Stimulated activated CD8-positive, alpha-beta memory T cell treated with anti-CD3 and anti-CD28 coated beads, Interleukin-4, amount 100 ng/mL, for 24 hours (primary cell): Measurements from ENCODE around the gene GALNT10.
A peak's percentile ranks its signal among the peaks of the same experiment; 100 is the strongest.

Source experiments
- DNase-seq: peaks from one replicate; pipeline ENCODE4 v3.0.0-alpha.2; 2020; ENCODE audit warnings: low read depth

Gene GALNT10

DNA sequence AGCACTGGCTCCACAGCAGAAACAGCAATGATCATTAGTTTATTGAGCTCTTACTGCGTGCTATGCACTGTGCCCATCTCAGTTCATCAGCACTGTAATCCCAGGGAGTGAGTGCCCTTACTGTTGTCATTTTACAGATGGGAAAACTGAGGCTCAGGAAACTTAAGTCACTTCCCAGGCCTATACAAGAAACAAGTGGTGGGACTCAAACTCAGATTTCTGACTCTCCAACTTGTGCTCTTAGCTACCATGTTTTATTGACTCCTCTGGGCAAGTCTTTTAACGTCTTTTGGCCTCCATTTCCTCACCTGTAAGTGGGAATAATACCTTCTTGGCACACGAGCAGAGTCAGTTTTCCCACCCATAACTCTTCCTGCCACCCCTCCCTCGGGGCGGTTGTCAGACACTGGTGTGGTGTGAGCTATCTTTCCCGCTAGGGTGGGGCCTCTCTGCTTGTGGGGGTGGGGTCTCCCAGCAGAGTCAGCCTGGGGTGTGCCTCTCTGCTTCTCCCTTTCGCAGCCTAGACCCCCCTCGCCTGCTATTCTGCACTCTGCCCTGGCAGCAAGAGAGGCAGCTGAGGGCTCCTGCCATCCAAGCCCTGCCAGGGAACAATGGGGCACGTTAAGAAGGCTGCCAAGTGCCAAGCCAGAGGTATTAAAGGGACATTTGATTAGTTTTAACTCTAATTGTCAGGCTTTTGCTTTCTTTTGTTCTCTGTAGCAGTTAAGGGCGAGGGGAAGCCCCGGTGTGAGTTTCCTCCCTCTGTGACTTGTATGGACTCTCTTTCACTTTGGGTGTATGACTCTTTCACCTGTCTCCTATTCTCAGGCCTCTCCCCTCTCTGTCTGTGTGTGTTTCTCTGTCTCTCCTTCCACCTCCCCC lies 12.1 kb downstream of the GALNT10 start:
- no peak for DNase-seq

DNA sequence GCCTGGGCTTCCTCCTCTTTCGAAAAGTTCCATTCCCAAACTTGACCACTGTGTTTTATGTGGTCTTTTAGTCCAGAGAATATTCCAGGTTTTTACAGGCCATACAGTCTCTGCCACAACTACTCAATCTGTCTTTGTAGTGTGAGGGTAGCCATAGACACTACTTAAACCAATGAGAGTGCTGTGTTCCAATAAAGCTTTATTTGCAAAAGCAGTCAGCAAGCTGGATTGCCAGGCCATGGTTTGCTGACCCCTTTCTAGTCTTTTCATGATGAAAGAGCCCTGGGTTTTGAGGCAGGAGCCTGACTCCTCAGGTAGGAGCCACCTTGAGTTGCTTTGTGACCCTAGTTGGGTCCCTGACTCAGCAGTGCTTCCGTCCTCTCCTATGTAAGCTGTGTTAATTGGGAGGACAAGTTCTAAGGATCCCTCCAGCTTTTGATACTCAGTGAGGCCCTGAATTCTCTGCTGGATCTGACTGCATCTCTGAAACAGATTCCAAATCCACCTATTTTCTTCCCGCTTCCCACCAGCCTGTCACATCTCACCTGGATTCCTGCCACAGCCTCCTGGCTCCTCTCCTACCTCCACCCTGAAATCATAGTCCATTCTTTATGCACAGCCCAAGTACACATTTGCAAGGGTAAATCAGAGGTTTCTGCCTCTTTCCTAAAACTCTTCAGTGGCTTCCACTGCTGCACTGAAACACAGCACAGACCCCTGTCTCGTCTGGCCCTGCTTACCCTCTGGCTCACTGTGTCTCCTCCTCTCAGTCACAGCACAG lies 13.5 kb downstream of the GALNT10 start:
- no peak for DNase-seq

- no peak for DNase-seq
Measured at GRCh38 chr5:154205441-154206117, 15.0 kb downstream of the GALNT10 start.

GRCh38 chr5:154206311-154206710 lies 15.8 kb downstream of the GALNT10 start:
- DNase-seq = no peak

- no peak for DNase-seq
Measured at GRCh38 chr5:154207204-154207603, 16.7 kb downstream of the GALNT10 start.

- no peak for DNase-seq
Measured at GRCh38 chr5:154209591-154210081, 19.1 kb downstream of the GALNT10 start.

DNA sequence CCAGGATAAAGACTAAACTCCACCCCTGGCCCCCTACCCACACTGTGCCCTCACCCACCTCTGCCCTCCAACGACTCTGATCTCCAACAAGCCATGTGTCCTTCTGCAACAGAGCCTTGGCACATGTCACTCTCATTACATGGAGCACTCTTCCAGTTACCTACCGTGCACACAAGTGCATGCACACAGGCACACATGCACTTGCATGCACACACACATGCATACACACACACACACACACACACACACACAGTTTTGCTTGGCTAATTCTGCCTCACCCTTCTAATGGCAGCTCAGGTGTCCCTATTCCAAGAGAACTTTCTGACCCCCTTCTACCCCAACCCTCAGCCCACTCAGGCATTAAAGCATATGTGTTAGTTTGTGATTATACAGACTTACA lies 19.6 kb downstream of the GALNT10 start:
- no peak for DNase-seq

- no peak for DNase-seq
Measured at GRCh38 chr5:154211641-154212390, 21.3 kb downstream of the GALNT10 start.

DNA sequence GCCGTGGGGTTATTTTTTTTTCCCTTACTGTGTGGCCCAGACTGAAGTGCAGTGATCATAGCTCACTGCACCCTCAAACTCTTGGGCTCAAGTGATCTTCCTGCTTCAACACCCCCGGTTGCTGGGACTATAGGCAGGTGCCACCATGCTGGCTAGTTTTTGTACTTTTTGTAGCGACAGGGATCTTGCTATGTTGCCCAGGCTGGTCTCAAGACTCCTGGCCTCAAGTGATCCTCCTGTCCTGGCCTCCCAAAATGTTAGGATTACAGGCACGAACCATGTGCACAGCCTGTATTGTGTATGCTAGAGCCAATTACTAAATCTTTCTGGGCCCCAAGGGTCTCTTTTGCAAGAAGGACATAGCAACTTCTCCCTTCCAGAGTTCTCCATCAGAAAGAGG lies 23.1 kb downstream of the GALNT10 start:
- DNase-seq = no peak

- no peak for DNase-seq
Measured at GRCh38 chr5:154214371-154215106, 24.0 kb downstream of the GALNT10 start.

- no peak for DNase-seq
Measured at GRCh38 chr5:154215571-154216325, 25.2 kb downstream of the GALNT10 start.

GRCh38 chr5:154217462-154217861 lies 26.9 kb downstream of the GALNT10 start:
- DNase-seq = no peak

- DNase-seq = no peak
Measured at GRCh38 chr5:154218786-154219185, 28.3 kb downstream of the GALNT10 start.

DNA sequence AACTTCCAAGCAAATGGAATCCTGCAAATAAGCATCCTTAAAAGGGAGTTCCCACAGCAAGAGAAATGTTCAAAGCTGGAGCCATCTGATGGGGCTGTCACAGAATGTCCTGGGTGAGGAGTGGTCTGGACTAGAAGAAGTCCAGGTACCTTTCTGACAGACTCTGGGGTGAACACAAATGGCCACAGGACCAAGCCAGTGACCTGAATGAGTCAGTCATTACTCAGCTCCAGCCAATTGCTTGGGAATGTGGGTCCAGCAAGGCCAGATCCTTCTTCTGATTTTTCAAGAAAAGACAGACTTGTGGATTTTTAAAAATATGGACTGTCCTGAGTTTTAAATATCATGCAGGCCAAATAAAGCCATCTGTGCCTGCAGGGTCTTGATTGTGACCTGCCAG lies 30.1 kb downstream of the GALNT10 start:
- DNase-seq = no peak

- DNase-seq = peak; percentile 18
Measured at GRCh38 chr5:154221371-154221896, 30.9 kb downstream of the GALNT10 start.

DNA sequence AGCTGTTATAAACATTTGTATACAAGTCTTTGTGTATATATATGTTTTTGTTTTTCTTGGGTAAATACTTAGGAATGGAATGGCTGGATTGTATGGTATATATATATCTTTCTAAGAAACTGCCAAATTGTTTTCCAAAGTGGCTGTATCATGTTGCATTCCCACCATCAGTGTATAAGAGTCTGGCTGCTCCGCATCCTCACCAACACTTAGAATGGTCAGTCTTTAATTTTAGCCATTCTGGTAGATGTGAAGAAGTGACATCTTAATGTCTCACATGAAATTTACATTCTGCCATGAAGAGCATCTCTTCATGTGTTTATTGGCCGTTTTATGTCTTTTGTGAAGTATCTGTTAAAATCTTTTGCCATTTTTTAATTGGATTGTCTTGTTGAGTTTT lies 31.9 kb downstream of the GALNT10 start:
- DNase-seq = no peak

DNA sequence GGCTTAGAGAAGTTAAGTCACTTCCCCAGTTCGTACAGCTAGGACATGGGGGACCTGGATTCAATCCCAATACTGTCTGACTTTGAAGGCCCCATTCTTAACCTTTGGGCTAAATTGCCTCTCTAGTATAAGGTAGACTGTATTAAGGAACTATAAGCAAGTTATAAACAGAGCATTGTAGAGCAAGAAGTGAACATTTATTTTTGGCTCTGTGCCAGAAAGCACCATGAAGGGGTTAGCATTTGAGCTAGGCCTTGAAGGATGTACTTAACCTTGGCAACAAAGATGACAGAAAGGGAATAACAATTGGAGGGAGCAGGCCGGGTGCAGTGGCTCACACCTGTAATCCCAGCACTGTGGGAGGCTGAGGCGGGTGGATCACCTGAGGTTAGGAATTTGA lies 32.8 kb downstream of the GALNT10 start:
- no peak for DNase-seq

GRCh38 chr5:154227090-154227489 lies 36.6 kb downstream of the GALNT10 start:
- DNase-seq = no peak

GRCh38 chr5:154228696-154229095 lies 38.2 kb downstream of the GALNT10 start:
- no peak for DNase-seq

DNA sequence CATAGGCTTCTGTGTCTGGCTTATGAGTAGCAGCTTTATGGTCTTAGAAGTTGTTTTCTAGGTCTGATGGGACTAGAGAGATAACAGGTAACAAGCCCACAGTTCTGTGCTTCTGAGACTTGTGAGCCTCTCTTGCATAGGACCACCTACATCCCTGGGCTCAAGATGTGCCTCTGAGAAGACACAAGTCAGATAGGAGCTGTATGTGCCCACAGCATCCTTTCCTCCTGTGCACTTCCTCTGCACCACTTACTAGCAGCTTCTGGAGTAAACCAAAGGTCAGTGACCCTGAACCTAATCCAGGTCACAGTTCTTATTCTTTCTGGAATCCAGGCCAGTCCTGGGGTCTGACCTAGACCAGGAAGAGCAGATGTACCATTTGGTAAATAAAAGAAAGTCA lies 40.0 kb downstream of the GALNT10 start:
- DNase-seq = no peak
